ENCODE measurements around the gene HRH1. TPM values are rescaled to one million over a fixed set of nuclear protein-coding genes. Genes with fewer than 3 reads are reported as not detected.

The HRH1 gene
- total RNA-seq, 1 donor from 2014 or later, result 2.1 TPM

- H2AFZ ChIP-seq (ENCODE audit: low read depth, low read length), result no peak overlapping the region
- H3K27ac ChIP-seq (ENCODE audit: low read depth, low read length), result no peak overlapping the region
- H3K4me1 ChIP-seq (ENCODE audit: insufficient read depth, low read length), result peaks cover 36% of the 10 kb centered on the region
- H3K27me3 ChIP-seq (ENCODE audit: insufficient read depth, low read length), result no peaks in the 10 kb centered on the region
- DNase-seq (ENCODE audit: low read depth) (peak; percentile 91), FAIRE-seq (no peak)
- no peak overlapping the region for H3K4me3 ChIP-seq (ENCODE audit: insufficient read depth, low read depth, low read length)
- Mint-ChIP-seq H3K36me3 (ENCODE audit: low read depth, unreplicated experiment) (peaks cover 1% of the 10 kb centered on the region), H3K9me3 (ENCODE audit: unreplicated experiment) (peaks cover 2% of the 10 kb centered on the region), H3K4me3 (ENCODE audit: unreplicated experiment) (no peak overlapping the region), H3K4me1 (ENCODE audit: low read depth, unreplicated experiment) (peaks cover 19% of the 10 kb centered on the region), H3K27ac (ENCODE audit: unreplicated experiment) (no peak overlapping the region), H3K27me3 (ENCODE audit: low read depth, unreplicated experiment) (peaks cover 4% of the 10 kb centered on the region)
- no peak for TF ChIP-seq EZH2 (IDR thresholded peaks at IDR 0.05; ENCODE audit: insufficient read depth, low read length)
- TF ChIP-seq CTCF (IDR thresholded peaks at IDR 0.05; ENCODE audit: insufficient read depth, low read depth, low read length), result no peak
- no peak overlapping the region for H3K9ac ChIP-seq (ENCODE audit: low read length)
- H3K79me2 ChIP-seq (ENCODE audit: insufficient read depth, low read length), result no peaks in the 10 kb centered on the region
- H4K20me1 ChIP-seq (ENCODE audit: insufficient read depth, low read length), result no peaks in the 10 kb centered on the region
- no peaks in the 10 kb centered on the region for H3K9me3 ChIP-seq (ENCODE audit: insufficient read depth, low read depth, low read length)
- H3K36me3 ChIP-seq (ENCODE audit: insufficient read depth, low read length), result no peaks in the 10 kb centered on the region
- H3K4me2 ChIP-seq (ENCODE audit: low read length), result peak overlapping the region; percentile 13
Measured at GRCh38 chr3:11140030-11140712, 14.1 kb upstream of the HRH1 start.

- no peaks in the 10 kb centered on the region for H3K79me2 ChIP-seq (ENCODE audit: insufficient read depth, low read length)
- no peaks in the 10 kb centered on the region for H4K20me1 ChIP-seq (ENCODE audit: insufficient read depth, low read length)
- no peak for DNase-seq (ENCODE audit: low read depth)
- no peak overlapping the region for H3K27ac Mint-ChIP-seq (ENCODE audit: unreplicated experiment)
- no peak for TF ChIP-seq EZH2 (IDR thresholded peaks at IDR 0.05; ENCODE audit: insufficient read depth, low read length)
- TF ChIP-seq CTCF (IDR thresholded peaks at IDR 0.05; ENCODE audit: insufficient read depth, low read depth, low read length), result no peak
- no peak overlapping the region for H3K27ac ChIP-seq (ENCODE audit: low read depth, low read length)
- no peak overlapping the region for H3K4me3 Mint-ChIP-seq (ENCODE audit: unreplicated experiment)
- H3K36me3 ChIP-seq (ENCODE audit: insufficient read depth, low read length), result no peaks in the 10 kb centered on the region
- H3K36me3 Mint-ChIP-seq (ENCODE audit: low read depth, unreplicated experiment), result peaks cover 1% of the 10 kb centered on the region
- no peaks in the 10 kb centered on the region for H3K27me3 ChIP-seq (ENCODE audit: insufficient read depth, low read length)
- H2AFZ ChIP-seq (ENCODE audit: low read depth, low read length), result no peak overlapping the region
- H3K4me1 Mint-ChIP-seq (ENCODE audit: low read depth, unreplicated experiment), result peaks cover 19% of the 10 kb centered on the region
- H3K9me3 ChIP-seq (ENCODE audit: insufficient read depth, low read depth, low read length), result no peaks in the 10 kb centered on the region
- no peak overlapping the region for H3K4me3 ChIP-seq (ENCODE audit: insufficient read depth, low read depth, low read length)
- no peak overlapping the region for H3K9ac ChIP-seq (ENCODE audit: low read length)
- peaks cover 4% of the 10 kb centered on the region for H3K27me3 Mint-ChIP-seq (ENCODE audit: low read depth, unreplicated experiment)
- H3K4me2 ChIP-seq (ENCODE audit: low read length), result no peak overlapping the region
- H3K9me3 Mint-ChIP-seq (ENCODE audit: unreplicated experiment), result peaks cover 2% of the 10 kb centered on the region
- H3K4me1 ChIP-seq (ENCODE audit: insufficient read depth, low read length), result peaks cover 41% of the 10 kb centered on the region
- no peak for FAIRE-seq
Measured at GRCh38 chr3:11140713-11141104, 13.6 kb upstream of the HRH1 start.

- Histone ChIP-seq H3K27ac (ENCODE audit: low read depth, low read length) (peak overlapping the region; percentile 52), H3K36me3 (ENCODE audit: insufficient read depth, low read length) (no peaks in the 10 kb centered on the region), H3K9me3 (ENCODE audit: insufficient read depth, low read depth, low read length) (no peaks in the 10 kb centered on the region), H3K9ac (ENCODE audit: low read length) (no peak overlapping the region), H3K4me2 (ENCODE audit: low read length) (peak overlapping the region; percentile 53), H3K4me1 (ENCODE audit: insufficient read depth, low read length) (peaks cover 42% of the 10 kb centered on the region), H3K27me3 (ENCODE audit: insufficient read depth, low read length) (no peaks in the 10 kb centered on the region), H2AFZ (ENCODE audit: low read depth, low read length) (no peak overlapping the region), H3K79me2 (ENCODE audit: insufficient read depth, low read length) (no peaks in the 10 kb centered on the region), H4K20me1 (ENCODE audit: insufficient read depth, low read length) (no peaks in the 10 kb centered on the region), H3K4me3 (ENCODE audit: insufficient read depth, low read depth, low read length) (no peak overlapping the region)
- DNase-seq (ENCODE audit: low read depth) (no peak), FAIRE-seq (no peak)
- Mint-ChIP-seq H3K27ac (ENCODE audit: unreplicated experiment) (no peak overlapping the region), H3K36me3 (ENCODE audit: low read depth, unreplicated experiment) (peaks cover 4% of the 10 kb centered on the region), H3K4me3 (ENCODE audit: unreplicated experiment) (no peak overlapping the region), H3K9me3 (ENCODE audit: unreplicated experiment) (peaks cover 4% of the 10 kb centered on the region), H3K27me3 (ENCODE audit: low read depth, unreplicated experiment) (peaks cover 8% of the 10 kb centered on the region), H3K4me1 (ENCODE audit: low read depth, unreplicated experiment) (peaks cover 8% of the 10 kb centered on the region)
- TF ChIP-seq EZH2 (IDR thresholded peaks at IDR 0.05; ENCODE audit: insufficient read depth, low read length) (no peak), CTCF (IDR thresholded peaks at IDR 0.05; ENCODE audit: insufficient read depth, low read depth, low read length) (no peak)
Measured at GRCh38 chr3:11143476-11143875, 10.8 kb upstream of the HRH1 start.

All from astrocyte (in vitro differentiated cells and primary cell).